Posterior cingulate gyrus (tissue), 11 donors: ENCODE measurements around the gene RPAP3.
A peak's percentile ranks its signal among the peaks of the same experiment; 100 is the strongest.

ENCODE experiments used
- DNase-seq, 10 donors: peaks; one replicate each; pipeline versions ENCODE4 v3.0.0 to v3.0.0-alpha.2; 2020 to 2021; ENCODE audit warnings: mixed read lengths in 3 of 10
- intact Hi-C: fragments of 100-400 bp; cut with DNase I; formaldehyde crosslinking; loops from one replicate; pipeline ENCODE4 v1.15.1; 2023

RPAP3 gene, protein sequence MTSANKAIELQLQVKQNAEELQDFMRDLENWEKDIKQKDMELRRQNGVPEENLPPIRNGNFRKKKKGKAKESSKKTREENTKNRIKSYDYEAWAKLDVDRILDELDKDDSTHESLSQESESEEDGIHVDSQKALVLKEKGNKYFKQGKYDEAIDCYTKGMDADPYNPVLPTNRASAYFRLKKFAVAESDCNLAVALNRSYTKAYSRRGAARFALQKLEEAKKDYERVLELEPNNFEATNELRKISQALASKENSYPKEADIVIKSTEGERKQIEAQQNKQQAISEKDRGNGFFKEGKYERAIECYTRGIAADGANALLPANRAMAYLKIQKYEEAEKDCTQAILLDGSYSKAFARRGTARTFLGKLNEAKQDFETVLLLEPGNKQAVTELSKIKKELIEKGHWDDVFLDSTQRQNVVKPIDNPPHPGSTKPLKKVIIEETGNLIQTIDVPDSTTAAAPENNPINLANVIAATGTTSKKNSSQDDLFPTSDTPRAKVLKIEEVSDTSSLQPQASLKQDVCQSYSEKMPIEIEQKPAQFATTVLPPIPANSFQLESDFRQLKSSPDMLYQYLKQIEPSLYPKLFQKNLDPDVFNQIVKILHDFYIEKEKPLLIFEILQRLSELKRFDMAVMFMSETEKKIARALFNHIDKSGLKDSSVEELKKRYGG

DNA sequence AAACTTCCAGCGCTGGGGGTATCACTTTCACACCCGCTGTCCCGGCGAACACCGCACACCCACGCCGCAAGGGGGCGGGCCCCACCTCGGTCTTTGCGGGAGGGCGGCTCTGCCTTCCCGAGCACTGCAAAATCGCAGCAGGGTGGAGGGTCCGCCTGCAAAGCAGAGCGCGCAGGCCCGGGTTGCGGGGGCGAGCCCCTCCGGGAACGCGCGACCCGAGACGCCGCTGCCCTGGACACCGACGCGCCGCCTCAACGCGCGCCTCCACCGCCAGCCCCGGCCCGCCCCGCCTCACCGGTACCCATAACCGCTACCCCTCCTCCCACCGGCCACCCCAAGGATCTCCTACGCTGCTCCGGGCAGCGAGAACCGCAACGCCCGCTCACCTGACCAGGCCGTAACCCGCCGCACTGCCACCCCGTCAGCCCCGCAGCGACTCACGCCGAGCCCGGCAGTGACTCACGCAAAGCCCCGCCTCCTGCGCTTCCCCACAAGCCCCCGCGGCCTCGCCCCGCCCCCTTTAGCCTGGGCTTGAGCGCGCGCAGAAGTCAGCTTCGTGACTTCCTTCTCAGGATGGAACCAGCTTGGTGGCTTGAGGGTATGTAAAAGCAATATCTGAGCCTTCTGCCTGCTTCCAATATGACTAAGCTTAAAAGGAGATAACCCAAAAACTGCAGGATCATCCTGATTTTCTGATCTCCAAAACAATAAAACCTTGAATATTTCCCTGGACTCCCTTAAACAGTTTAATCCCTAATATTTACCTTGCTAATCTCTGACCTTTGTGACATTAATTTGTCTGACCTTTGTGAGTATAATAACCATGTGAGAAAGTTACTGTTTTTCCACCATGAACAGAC is at the start of gene RPAP3:
Gene RPAP3 (minus strand): TSS at position 465 of the 860 bp plus-strand sequence. CDS start 3,190 bp downstream, outside the sequence.
- intact Hi-C loops = no loop called here

DNA sequence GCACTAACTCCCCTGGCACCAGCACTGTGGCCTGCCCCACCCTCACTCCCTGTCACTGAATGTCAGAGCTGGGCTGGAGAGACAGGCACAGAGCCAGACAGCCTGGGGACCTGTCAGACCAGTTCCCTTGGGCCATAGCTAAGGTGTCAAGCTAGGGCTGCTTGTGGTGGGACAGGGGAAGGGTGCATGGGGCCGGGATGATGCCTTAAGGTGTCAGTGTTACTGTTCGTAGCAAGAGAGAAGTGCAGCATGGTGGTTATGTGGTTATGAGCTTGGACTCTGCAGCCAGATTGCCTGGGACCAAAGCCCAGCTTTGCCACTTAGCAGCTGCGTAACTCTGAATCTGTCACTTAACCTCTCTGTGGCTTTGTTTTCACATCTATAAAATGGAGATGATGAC is 49.1 kb upstream of the RPAP3 start:
- intact Hi-C loops = no loop called here
- peak in 3 of 10 donors; percentile 66 to 88 (median 67) for DNase-seq

More for the DNA sequence above, at the start of gene RPAP3:
- peak; percentile 91 to 99 (median 94) for DNase-seq

GRCh38 chr12:47754126-47754525 is 48.3 kb upstream of the RPAP3 start:
- intact Hi-C loops = no loop called here
- peak in 1 of 10 donors; percentile 28 for DNase-seq

- intact Hi-C loops = no loop called here
- DNase-seq = peak in 7 of 10 donors; percentile 34 to 88 (median 44)
Observed at GRCh38 chr12:47753021-47754001, 47.5 kb upstream of the RPAP3 start.

GRCh38 chr12:47752552-47752951 is 46.7 kb upstream of the RPAP3 start:
- intact Hi-C loops = no loop called here
- peak in 1 of 10 donors; percentile 27 for DNase-seq

GRCh38 chr12:47752121-47752520 is 46.3 kb upstream of the RPAP3 start:
- peak in 2 of 10 donors; percentile 22 to 68 for DNase-seq
- intact Hi-C loops = no loop called here

DNA sequence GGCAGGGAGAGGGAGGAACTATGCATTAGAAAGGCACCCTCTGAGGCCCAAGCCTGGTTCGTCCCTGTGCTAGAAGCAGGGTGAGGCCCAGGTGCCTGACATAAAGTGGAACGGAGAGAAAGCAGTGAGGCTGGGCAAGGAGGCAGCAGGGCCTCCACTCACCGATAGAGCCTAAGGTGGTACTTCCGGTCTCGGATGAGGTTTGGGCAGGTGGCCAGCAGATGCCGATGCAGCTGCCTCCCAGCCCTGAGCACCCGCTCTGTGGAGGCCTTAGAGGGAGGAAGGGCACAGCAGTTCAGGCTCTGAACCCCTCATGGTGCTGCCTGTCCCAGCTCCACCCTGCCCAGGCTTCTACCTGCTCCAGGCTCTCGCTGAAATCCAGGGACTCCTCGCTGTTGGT is 45.7 kb upstream of the RPAP3 start:
- intact Hi-C loops = no loop called here
- DNase-seq = peak in 2 of 10 donors; percentile 52 to 76

DNA sequence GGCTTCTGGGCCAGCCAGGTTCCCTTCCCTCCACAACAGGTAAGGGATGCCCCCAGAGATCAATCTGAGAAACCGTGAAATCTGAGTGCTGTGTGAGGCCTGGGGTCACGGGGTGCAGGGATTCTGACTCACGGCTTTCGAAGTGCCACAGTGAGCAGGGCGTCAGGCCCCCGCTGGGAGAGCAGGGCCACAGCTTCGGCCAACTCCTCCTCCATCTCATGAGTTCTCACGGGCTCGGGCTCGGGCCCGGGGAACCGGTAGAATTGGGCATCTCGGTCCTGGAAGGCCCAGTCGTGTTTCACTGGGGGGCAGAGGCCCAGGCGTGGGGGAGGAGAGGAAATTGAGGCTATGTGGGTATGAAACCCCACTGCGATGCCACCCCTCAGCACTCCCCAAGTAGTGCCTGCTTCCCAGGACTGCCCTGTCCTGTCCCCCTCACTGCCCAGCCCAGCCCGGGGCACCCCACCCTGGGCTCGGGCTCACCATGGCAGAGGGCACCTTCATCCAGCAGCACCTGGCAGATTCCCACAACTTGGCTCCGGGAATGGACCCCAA is 45.2 kb upstream of the RPAP3 start:
- intact Hi-C loops = no loop called here
- DNase-seq = peak in 3 of 10 donors; percentile 39 to 68 (median 56)

GRCh38 chr12:47750229-47750798 is 44.5 kb upstream of the RPAP3 start:
- intact Hi-C loops = no loop called here

DNA sequence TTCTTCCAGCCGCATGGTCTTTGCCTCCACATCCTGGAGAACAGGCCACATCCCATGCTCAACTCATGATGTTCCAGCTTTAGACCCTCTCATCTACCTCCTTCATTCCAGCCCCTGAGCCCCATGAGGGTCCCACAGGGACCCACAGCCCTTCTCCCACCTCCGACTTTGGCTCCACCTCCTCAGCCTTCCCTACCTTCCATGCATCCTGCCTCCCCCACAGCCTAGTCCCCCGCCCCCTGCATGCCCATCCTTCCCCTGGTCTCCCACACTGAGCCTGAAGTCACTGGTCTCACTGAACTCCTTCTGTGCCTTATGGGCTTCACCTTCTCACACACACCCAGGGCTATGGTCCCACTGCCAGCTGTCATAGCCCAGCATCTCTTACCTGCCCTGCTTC is 43.1 kb upstream of the RPAP3 start:
- peak in 2 of 10 donors; percentile 23 to 60 for DNase-seq
- intact Hi-C loops = no loop called here

More at GRCh38 chr12:47750229-47750798, 44.5 kb upstream of the RPAP3 start:
- peak in 3 of 10 donors; percentile 42 to 60 (median 50) for DNase-seq

DNA sequence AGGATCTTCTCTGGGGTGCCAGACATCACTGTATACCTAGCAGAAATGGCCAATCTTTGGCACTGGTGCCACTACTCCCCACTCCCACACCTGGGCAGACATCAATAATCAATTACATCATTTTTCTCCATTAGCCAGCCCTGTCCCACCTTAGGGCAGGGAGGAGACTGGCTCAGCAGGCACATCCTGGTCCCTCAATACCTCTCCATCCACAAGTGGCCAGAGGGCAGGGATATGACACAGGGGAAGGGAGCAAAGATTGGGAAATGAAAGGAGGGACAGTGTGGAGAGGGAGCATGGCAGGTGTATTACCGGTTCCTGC is 42.6 kb upstream of the RPAP3 start:
- DNase-seq = peak in 1 of 10 donors; percentile 30
- intact Hi-C loops = no loop called here

DNA sequence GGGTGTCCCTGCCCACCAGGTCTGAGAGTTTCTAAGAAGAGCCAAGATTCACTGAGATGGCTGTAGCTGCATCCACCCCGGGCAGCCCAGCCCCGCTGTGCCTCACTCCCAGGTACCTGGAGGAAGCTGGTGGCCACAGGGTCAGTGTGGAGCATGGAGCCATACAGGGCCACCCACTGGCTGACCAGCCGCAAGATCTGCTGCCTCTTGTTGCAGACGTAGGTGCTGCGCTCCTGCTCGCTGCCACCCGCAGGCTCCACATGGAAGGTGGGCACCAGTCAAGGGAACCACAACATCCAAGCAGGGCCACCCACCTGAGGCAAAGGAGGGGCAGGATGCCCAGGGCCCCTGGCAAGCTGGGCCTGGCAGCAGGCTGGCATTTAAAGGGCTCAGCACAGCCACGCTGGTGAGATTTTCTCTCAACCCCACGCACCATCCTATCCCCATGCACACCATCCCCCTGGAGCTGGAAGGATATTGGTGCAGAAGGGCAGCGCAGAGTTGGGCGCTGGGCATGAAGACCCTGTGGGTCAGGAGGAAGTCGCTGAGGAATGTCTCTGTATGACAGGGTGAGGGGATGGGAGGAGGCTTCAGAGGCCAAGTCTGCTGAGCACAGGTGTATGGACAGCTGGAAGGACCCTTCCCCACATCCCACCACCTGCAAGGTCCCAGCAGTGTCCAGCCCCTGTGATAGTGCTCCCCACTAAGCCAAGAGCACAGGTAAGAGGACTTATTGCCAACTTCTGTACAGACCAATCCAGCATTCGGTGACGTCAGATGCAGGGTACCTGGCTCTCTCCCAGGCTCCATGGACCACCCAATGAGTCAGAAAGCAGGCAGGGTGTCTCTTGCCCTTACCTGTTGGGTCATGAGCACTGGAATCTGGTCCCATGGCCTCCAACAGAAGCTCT is 42.0 kb upstream of the RPAP3 start:
- peak in 3 of 10 donors; percentile 35 to 67 (median 65) for DNase-seq
- intact Hi-C loops = no loop called here

GRCh38 chr12:47747126-47747525 is 41.3 kb upstream of the RPAP3 start:
- peak in 1 of 10 donors; percentile 24 for DNase-seq
- intact Hi-C loops = no loop called here

GRCh38 chr12:47746523-47746922 is 40.7 kb upstream of the RPAP3 start:
- intact Hi-C loops = no loop called here
- peak in 2 of 10 donors; percentile 12 to 57 for DNase-seq

- intact Hi-C loops = no loop called here
- DNase-seq = peak in 2 of 10 donors; percentile 42 to 45
Observed at GRCh38 chr12:47746073-47746472, 40.2 kb upstream of the RPAP3 start.

- intact Hi-C loops = no loop called here
- DNase-seq = peak in 3 of 10 donors; percentile 67 to 85 (median 77)
Observed at GRCh38 chr12:47745485-47746041, 39.7 kb upstream of the RPAP3 start.

- intact Hi-C loops = no loop called here
- DNase-seq = peak in 2 of 10 donors; percentile 41 to 47
Observed at GRCh38 chr12:47744778-47745436, 39.1 kb upstream of the RPAP3 start.
